ENCODE data around the gene CFD. TPM values are rescaled to one million over a fixed set of nuclear protein-coding genes. Genes with fewer than 3 reads are reported as not detected.
A peak's percentile ranks its signal among the peaks of the same experiment; 100 is the strongest.

Gene CFD
- total and polyA plus RNA-seq, 2 experiments from 2014 or later = 0.90 to 4.7 TPM

DNA sequence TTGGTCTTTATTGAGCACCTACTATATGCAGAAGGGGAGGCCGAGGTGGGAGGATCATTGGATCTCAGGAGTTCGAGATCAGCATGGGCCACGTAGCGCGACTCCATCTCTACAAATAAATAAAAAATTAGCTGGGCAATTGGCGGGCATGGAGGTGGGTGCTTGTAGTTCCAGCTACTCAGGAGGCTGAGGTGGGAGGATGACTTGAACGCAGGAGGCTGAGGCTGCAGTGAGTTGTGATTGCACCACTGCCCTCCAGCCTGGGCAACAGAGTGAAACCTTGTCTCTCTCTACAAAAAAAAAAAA is 3.8 kb downstream of the CFD start:
- Histone ChIP-seq H4K20me1 (replicated peaks; ENCODE audit: insufficient read depth) (peaks cover 9% of the 10 kb centered on the region; the same call in 1 of the 2 replicates), H3F3A (replicated peaks; ENCODE audit: low read depth) (peaks cover 20% of the 10 kb centered on the region), H3K27me3 (ENCODE audit: insufficient read depth) (peaks cover 28% of the 10 kb centered on the region), H3K36me3 (ENCODE audit: insufficient read depth) (no peaks in the 10 kb centered on the region), H3K4me3 (peak overlapping the region; percentile 56), H3K9me2 (ENCODE audit: insufficient read depth) (no peaks in the 10 kb centered on the region), H3K4me2 (peak overlapping the region; percentile 79), H3K79me2 (replicated peaks; ENCODE audit: insufficient read depth) (no peaks in the 10 kb centered on the region), H3K27ac (ENCODE audit: low read depth) (no peak overlapping the region), H2AFZ (no peak overlapping the region), H3K4me1 (ENCODE audit: insufficient read depth) (no peaks in the 10 kb centered on the region)
- TF ChIP-seq ETS1 (IDR thresholded peaks at IDR 0.05) (no peak), REST (IDR thresholded peaks at IDR 0.05; ENCODE audit: unreplicated experiment) (no peak), POLR2AphosphoS5 (IDR thresholded peaks at IDR 0.05; ENCODE audit: low read depth) (no peak), STAT1 (IDR thresholded peaks at IDR 0.05; ENCODE audit: unreplicated experiment) (no peak), EZH2 (IDR thresholded peaks at IDR 0.05; ENCODE audit: low read depth, unreplicated experiment) (no peak), NANOG (IDR thresholded peaks at IDR 0.05; ENCODE audit: borderline replicate concordance) (no peak), EZH2phosphoT487 (IDR thresholded peaks at IDR 0.05; ENCODE audit: unreplicated experiment) (no peak), ZNF462 (CRISPR knock-in tag; IDR thresholded peaks at IDR 0.05) (no peak), CREB1 (CRISPR knock-in tag; IDR thresholded peaks at IDR 0.05; ENCODE audit: low read depth) (no peak), JUNB (IDR thresholded peaks at IDR 0.05; ENCODE audit: unreplicated experiment) (no peak), ZNF331 (CRISPR knock-in tag; IDR thresholded peaks at IDR 0.05; ENCODE audit: low read depth) (no peak)
- TF ChIP-seq, protein P1, sequence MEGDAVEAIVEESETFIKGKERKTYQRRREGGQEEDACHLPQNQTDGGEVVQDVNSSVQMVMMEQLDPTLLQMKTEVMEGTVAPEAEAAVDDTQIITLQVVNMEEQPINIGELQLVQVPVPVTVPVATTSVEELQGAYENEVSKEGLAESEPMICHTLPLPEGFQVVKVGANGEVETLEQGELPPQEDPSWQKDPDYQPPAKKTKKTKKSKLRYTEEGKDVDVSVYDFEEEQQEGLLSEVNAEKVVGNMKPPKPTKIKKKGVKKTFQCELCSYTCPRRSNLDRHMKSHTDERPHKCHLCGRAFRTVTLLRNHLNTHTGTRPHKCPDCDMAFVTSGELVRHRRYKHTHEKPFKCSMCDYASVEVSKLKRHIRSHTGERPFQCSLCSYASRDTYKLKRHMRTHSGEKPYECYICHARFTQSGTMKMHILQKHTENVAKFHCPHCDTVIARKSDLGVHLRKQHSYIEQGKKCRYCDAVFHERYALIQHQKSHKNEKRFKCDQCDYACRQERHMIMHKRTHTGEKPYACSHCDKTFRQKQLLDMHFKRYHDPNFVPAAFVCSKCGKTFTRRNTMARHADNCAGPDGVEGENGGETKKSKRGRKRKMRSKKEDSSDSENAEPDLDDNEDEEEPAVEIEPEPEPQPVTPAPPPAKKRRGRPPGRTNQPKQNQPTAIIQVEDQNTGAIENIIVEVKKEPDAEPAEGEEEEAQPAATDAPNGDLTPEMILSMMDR (conservative IDR thresholded peaks at IDR 0.05; ENCODE audit: low read depth in 2 of 2) = no peak
- H3K36me3 Mint-ChIP-seq (ENCODE audit: low read depth) = peaks cover 7% of the 10 kb centered on the region
- H3K4me3 Mint-ChIP-seq = no peak overlapping the region
- no peak overlapping the region for H3K27ac Mint-ChIP-seq
- ATAC-seq (no peak), DNase-seq (ENCODE audit: low spot score) (no peak)
- peaks cover 27% of the 10 kb centered on the region for H3K27me3 Mint-ChIP-seq (ENCODE audit: insufficient read depth, low read depth, poor library complexity)
- peaks cover 5% of the 10 kb centered on the region for H3K4me1 Mint-ChIP-seq
- no peaks in the 10 kb centered on the region; the same call in 2 of the 3 replicates for H3K9me3 Mint-ChIP-seq

All from GM23338 (cell line).